HL-60 (cell line): ENCODE measurements around the gene SMCO2.

ENCODE experiments used
- DNase-seq, 2 experiments: peaks; one replicate each; pipeline ENCODE4 v3.0.0-alpha.2; 2010 to 2020; ENCODE audit warnings: low read depth in 1 of 2, low spot score in 1 of 2
- H3K27ac ChIP-seq: fragments of 250-450 bp; sonication (Bioruptor Pico); replicated peaks from 2 replicates; pipeline ENCODE4 v1.5.1; 2020; ENCODE audit warnings: mild to moderate bottlenecking, moderate library complexity
- H3K27me3 ChIP-seq: fragments of 250-450 bp; sonication (Bioruptor Pico); 2 replicates; pipeline ENCODE4 v1.5.1; 2021; ENCODE audit warnings: mild to moderate bottlenecking, moderate library complexity; ENCODE audit not compliant: insufficient read depth, poor library complexity, severe bottlenecking
- H3K4me3 ChIP-seq: replicated peaks from 2 replicates; pipeline ENCODE4 v1.5.1; 2011; ENCODE audit warnings: mild to moderate bottlenecking, control low read depth, low read length; ENCODE audit not compliant: insufficient read depth
- CTCF ChIP-seq: IDR thresholded peaks from one replicate; pipeline ENCODE4 v1.5.1; 2011; ENCODE audit warnings: low read length, control low read depth, inconsistent platforms; ENCODE audit not compliant: insufficient read depth
- GABPA ChIP-seq: IDR thresholded peaks from 2 replicates; pipeline ENCODE4 v1.6.1; 2012; ENCODE audit warnings: low read depth
- POLR2AphosphoS5 ChIP-seq: IDR thresholded peaks from 2 replicates; pipeline ENCODE4 v1.6.1; 2012; ENCODE audit warnings: low read depth
- REST ChIP-seq: IDR thresholded peaks from 2 replicates; pipeline ENCODE4 v1.6.1; 2012; ENCODE audit warnings: low read depth; ENCODE audit not compliant: insufficient replicate concordance
- SPI1 ChIP-seq: IDR thresholded peaks from 2 replicates; pipeline ENCODE4 v1.6.1; 2012; ENCODE audit warnings: low read depth, mild to moderate bottlenecking, borderline replicate concordance

Gene SMCO2

GRCh38 chr12:27453421-27453820 is 6.9 kb downstream of the SMCO2 start:
- TF ChIP-seq POLR2AphosphoS5, result no peak
- TF ChIP-seq GABPA, result no peak
- no peak for TF ChIP-seq CTCF
- no peak for TF ChIP-seq SPI1
- no peak for TF ChIP-seq REST
- DNase-seq, result no peak
- no peaks in the 10 kb centered on the region for H3K27me3 ChIP-seq
- no peak overlapping the region for H3K4me3 ChIP-seq
- no peak overlapping the region for H3K27ac ChIP-seq

- no peak for DNase-seq
- no peaks in the 10 kb centered on the region for H3K27me3 ChIP-seq
- TF ChIP-seq REST (no peak), GABPA (no peak), CTCF (no peak), POLR2AphosphoS5 (no peak), SPI1 (no peak)
- H3K27ac ChIP-seq, result no peak overlapping the region
- H3K4me3 ChIP-seq, result no peak overlapping the region
Measured at GRCh38 chr12:27455589-27455988, 9.1 kb downstream of the SMCO2 start.

- no peak for DNase-seq
- no peak for TF ChIP-seq GABPA
- TF ChIP-seq SPI1, result no peak
- TF ChIP-seq POLR2AphosphoS5, result no peak
- TF ChIP-seq REST, result no peak
- TF ChIP-seq CTCF, result no peak
- Histone ChIP-seq H3K4me3 (no peak overlapping the region), H3K27ac (no peak overlapping the region), H3K27me3 (no peaks in the 10 kb centered on the region)
Measured at GRCh38 chr12:27456618-27457017, 10.1 kb downstream of the SMCO2 start.
